Loucy (cell line): ENCODE data around the gene SPINT4.
"Not testable (repeated sequence)": the region's sequence is repeated elsewhere in the genome, so short reads cannot be mapped to it uniquely, and the experiment has no call there.

Experiments
- H2AFZ ChIP-seq: fragments of 200-600 bp; sonication (generic); 2 replicates; pipeline ENCODE4 v1.6.0; 2016; ENCODE audit warnings: antibody characterized with exemption, mild to moderate bottlenecking, low read length, moderate library complexity
- H3F3A ChIP-seq: fragments of 200-600 bp; 2 replicates; pipeline ENCODE4 v1.6.0; 2016; ENCODE audit warnings: antibody characterized with exemption, low read depth, mild to moderate bottlenecking
- H3K27me3 ChIP-seq: fragments of 200-600 bp; sonication (generic); 2 replicates; pipeline ENCODE4 v1.6.1; 2014; ENCODE audit warnings: low read length, mild to moderate bottlenecking; ENCODE audit not compliant: insufficient read depth, poor library complexity, severe bottlenecking
- H3K36me3 ChIP-seq: fragments of 200-600 bp; sonication (generic); 2 replicates; pipeline ENCODE4 v1.6.1; 2016; ENCODE audit warnings: low read length; ENCODE audit not compliant: insufficient read depth
- H3K4me1 ChIP-seq: fragments of 200-600 bp; sonication (generic); 2 replicates; pipeline ENCODE4 v1.5.1; 2014; ENCODE audit warnings: low read length, mild to moderate bottlenecking; ENCODE audit not compliant: insufficient read depth, poor library complexity, severe bottlenecking
- H3K4me2 ChIP-seq: fragments of 200-600 bp; sonication (generic); 2 replicates; pipeline ENCODE4 v1.6.0; 2014; ENCODE audit warnings: antibody characterized with exemption, low read length, low read depth, mild to moderate bottlenecking; ENCODE audit not compliant: poor library complexity, severe bottlenecking
- H3K4me3 ChIP-seq: fragments of 200-600 bp; sonication (generic); 2 replicates; pipeline ENCODE4 v1.5.1; 2014; ENCODE audit warnings: low read length, mild to moderate bottlenecking, mixed read lengths; ENCODE audit not compliant: poor library complexity, severe bottlenecking
- H3K79me2 ChIP-seq: fragments of 200-600 bp; sonication (generic); 2 replicates; pipeline ENCODE4 v1.6.1; 2014; ENCODE audit warnings: low read length; ENCODE audit not compliant: insufficient read depth
- H3K9ac ChIP-seq: fragments of 200-600 bp; sonication (generic); 2 replicates; pipeline ENCODE4 v1.6.0; 2014; ENCODE audit warnings: mild to moderate bottlenecking, low read depth, low read length, moderate library complexity; ENCODE audit not compliant: poor library complexity, severe bottlenecking
- H3K9me2 ChIP-seq: fragments of 200-600 bp; sonication (generic); replicated peaks from 2 replicates; pipeline ENCODE4 v1.6.1; 2016; ENCODE audit warnings: low read depth, low read length, mixed read lengths
- H3K9me3 ChIP-seq: fragments of 200-600 bp; sonication (generic); 2 replicates; pipeline ENCODE4 v1.6.1; 2014; ENCODE audit warnings: mild to moderate bottlenecking, antibody characterized with exemption, low read length, low read depth; ENCODE audit not compliant: insufficient read depth
- H4K20me1 ChIP-seq: fragments of 200-600 bp; sonication (generic); 2 replicates; pipeline ENCODE4 v1.6.0; 2014; ENCODE audit warnings: antibody characterized with exemption, low read length, mild to moderate bottlenecking; ENCODE audit not compliant: insufficient read depth, poor library complexity, severe bottlenecking
- CTCF ChIP-seq: fragments of 200-600 bp; sonication (generic); conservative IDR thresholded peaks from 2 replicates; pipeline ENCODE4 v1.5.1; 2014; ENCODE audit warnings: mild to moderate bottlenecking, antibody characterized with exemption, low read length
- EZH2phosphoT487 ChIP-seq: fragments of 200-600 bp; IDR thresholded peaks from 2 replicates; pipeline ENCODE4 v1.6.1; 2018; ENCODE audit warnings: antibody characterized with exemption, mild to moderate bottlenecking, moderate library complexity, borderline replicate concordance

Gene SPINT4

GRCh38 chr20:45685896-45686295 is 36.3 kb upstream of the SPINT4 start:
- no peaks in the 10 kb centered on the region for H3K9me3 ChIP-seq
- no peaks in the 10 kb centered on the region for H3K9me2 ChIP-seq
- TF ChIP-seq EZH2phosphoT487: no peak
- no peak for TF ChIP-seq CTCF
- H3K4me1 ChIP-seq: no peaks in the 10 kb centered on the region
- no peaks in the 10 kb centered on the region for H4K20me1 ChIP-seq
- H3K27me3 ChIP-seq: no peaks in the 10 kb centered on the region
- H3F3A ChIP-seq: no peaks in the 10 kb centered on the region
- H2AFZ ChIP-seq: no peak overlapping the region
- H3K4me3 ChIP-seq: no peak overlapping the region
- H3K36me3 ChIP-seq: no peaks in the 10 kb centered on the region
- no peak overlapping the region for H3K9ac ChIP-seq
- H3K79me2 ChIP-seq: no peaks in the 10 kb centered on the region
- no peak overlapping the region for H3K4me2 ChIP-seq

GRCh38 chr20:45693346-45693745 is 28.8 kb upstream of the SPINT4 start:
- not testable (repeated sequence) for H3K79me2 ChIP-seq, H3K4me2 ChIP-seq, H3K9me3 ChIP-seq, H3F3A ChIP-seq, H3K4me1 ChIP-seq, H4K20me1 ChIP-seq, H3K9me2 ChIP-seq, H3K4me3 ChIP-seq, H2AFZ ChIP-seq, H3K36me3 ChIP-seq, H3K9ac ChIP-seq, H3K27me3 ChIP-seq

- Histone ChIP-seq H3K9me2 (no peaks in the 10 kb centered on the region), H4K20me1 (no peaks in the 10 kb centered on the region), H2AFZ (no peak overlapping the region), H3K27me3 (no peaks in the 10 kb centered on the region), H3K36me3 (no peaks in the 10 kb centered on the region), H3K9ac (no peak overlapping the region), H3K4me3 (no peak overlapping the region), H3K9me3 (no peaks in the 10 kb centered on the region), H3K4me1 (no peaks in the 10 kb centered on the region), H3K4me2 (no peak overlapping the region), H3F3A (no peaks in the 10 kb centered on the region), H3K79me2 (no peaks in the 10 kb centered on the region)
- TF ChIP-seq CTCF (no peak), EZH2phosphoT487 (no peak)
These were observed 26.7 kb upstream of the SPINT4 start for GRCh38 chr20:45695496-45695895.

GRCh38 chr20:45701104-45701503 is 21.0 kb upstream of the SPINT4 start:
- no peaks in the 10 kb centered on the region for H3K9me2 ChIP-seq
- no peak for TF ChIP-seq EZH2phosphoT487
- TF ChIP-seq CTCF: no peak
- H3K9ac ChIP-seq: no peak overlapping the region
- no peaks in the 10 kb centered on the region for H3K9me3 ChIP-seq
- no peaks in the 10 kb centered on the region for H3K4me1 ChIP-seq
- no peaks in the 10 kb centered on the region for H4K20me1 ChIP-seq
- H3K36me3 ChIP-seq: no peaks in the 10 kb centered on the region
- no peaks in the 10 kb centered on the region for H3K79me2 ChIP-seq
- H3K27me3 ChIP-seq: no peaks in the 10 kb centered on the region
- H2AFZ ChIP-seq: no peak overlapping the region
- H3F3A ChIP-seq: no peaks in the 10 kb centered on the region
- H3K4me3 ChIP-seq: no peak overlapping the region
- H3K4me2 ChIP-seq: no peak overlapping the region
